Osteoblast (primary cell): ENCODE data around the gene PNMT. TPM values are rescaled to one million over a fixed set of nuclear protein-coding genes. Genes with fewer than 3 reads are reported as not detected.

Experiments used
- DNase-seq: peaks from one replicate; pipeline ENCODE4 v3.0.0; 2011; ENCODE audit warnings: low spot score, mixed read lengths; ENCODE audit not compliant: insufficient read length; ENCODE audit errors: missing footprints
- H2AFZ ChIP-seq: 2 replicates; pipeline ENCODE4 v1.6.0; 2011; ENCODE audit warnings: mild to moderate bottlenecking, low read length
- H3K27ac ChIP-seq: 2 replicates; pipeline ENCODE4 v1.5.1; 2011; ENCODE audit warnings: mild to moderate bottlenecking, low read depth, low read length, moderate library complexity
- H3K27me3 ChIP-seq: 2 replicates; pipeline ENCODE4 v1.6.0; 2012; ENCODE audit warnings: mild to moderate bottlenecking, control low read depth, inconsistent platforms, low read length, moderate library complexity; ENCODE audit not compliant: insufficient read depth
- H3K36me3 ChIP-seq: 2 replicates; pipeline ENCODE4 v1.5.1; 2011; ENCODE audit warnings: mild to moderate bottlenecking, low read length, control low read depth, moderate library complexity; ENCODE audit not compliant: insufficient read depth
- H3K4me1 ChIP-seq: 2 replicates; pipeline ENCODE4 v1.5.1; 2011; ENCODE audit warnings: mild to moderate bottlenecking, low read length, control low read depth, moderate library complexity; ENCODE audit not compliant: insufficient read depth
- H3K4me2 ChIP-seq: 2 replicates; pipeline ENCODE4 v1.6.0; 2011; ENCODE audit warnings: mild to moderate bottlenecking, low read length; ENCODE audit not compliant: insufficient read depth
- H3K4me3 ChIP-seq: fragments of 200-600 bp; sonication (generic); 3 replicates; pipeline ENCODE4 v1.5.1; 2012; ENCODE audit warnings: mild to moderate bottlenecking, low read length, inconsistent platforms; ENCODE audit not compliant: insufficient read depth
- H3K79me2 ChIP-seq: 2 replicates; pipeline ENCODE4 v1.6.0; 2012; ENCODE audit warnings: mild to moderate bottlenecking, low read length, control low read depth, inconsistent platforms; ENCODE audit not compliant: insufficient read depth
- H3K9me3 ChIP-seq: 2 replicates; pipeline ENCODE4 v1.5.1; 2011; ENCODE audit warnings: low read depth, low read length, control low read depth
- H4K20me1 ChIP-seq: 2 replicates; pipeline ENCODE4 v1.6.0; 2012; ENCODE audit warnings: mild to moderate bottlenecking, low read length, control low read depth; ENCODE audit not compliant: insufficient read depth
- total RNA-seq: library from RNA; depleted of rRNA; stranded (reverse); fragments of >200 nt; gene quantifications from 2 replicates; pipeline ENCODE4 v1.2.3, GENCODE V29; 2012
- TF ChIP-seq, protein P1 (sequence below): IDR thresholded peaks from 2 replicates; pipeline ENCODE4 v1.5.1; 2011; ENCODE audit warnings: mild to moderate bottlenecking, low read depth, low read length, moderate library complexity; ENCODE audit errors: extremely low read depth

The PNMT gene
- total RNA-seq, 1 donor, result not detected

- H3K79me2 ChIP-seq, result no peaks in the 10 kb centered on the region
- TF ChIP-seq, protein P1, sequence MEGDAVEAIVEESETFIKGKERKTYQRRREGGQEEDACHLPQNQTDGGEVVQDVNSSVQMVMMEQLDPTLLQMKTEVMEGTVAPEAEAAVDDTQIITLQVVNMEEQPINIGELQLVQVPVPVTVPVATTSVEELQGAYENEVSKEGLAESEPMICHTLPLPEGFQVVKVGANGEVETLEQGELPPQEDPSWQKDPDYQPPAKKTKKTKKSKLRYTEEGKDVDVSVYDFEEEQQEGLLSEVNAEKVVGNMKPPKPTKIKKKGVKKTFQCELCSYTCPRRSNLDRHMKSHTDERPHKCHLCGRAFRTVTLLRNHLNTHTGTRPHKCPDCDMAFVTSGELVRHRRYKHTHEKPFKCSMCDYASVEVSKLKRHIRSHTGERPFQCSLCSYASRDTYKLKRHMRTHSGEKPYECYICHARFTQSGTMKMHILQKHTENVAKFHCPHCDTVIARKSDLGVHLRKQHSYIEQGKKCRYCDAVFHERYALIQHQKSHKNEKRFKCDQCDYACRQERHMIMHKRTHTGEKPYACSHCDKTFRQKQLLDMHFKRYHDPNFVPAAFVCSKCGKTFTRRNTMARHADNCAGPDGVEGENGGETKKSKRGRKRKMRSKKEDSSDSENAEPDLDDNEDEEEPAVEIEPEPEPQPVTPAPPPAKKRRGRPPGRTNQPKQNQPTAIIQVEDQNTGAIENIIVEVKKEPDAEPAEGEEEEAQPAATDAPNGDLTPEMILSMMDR, result no peak
- H3K9me3 ChIP-seq, result no peaks in the 10 kb centered on the region
- peaks cover 41% of the 10 kb centered on the region for H3K27me3 ChIP-seq
- peaks cover 8% of the 10 kb centered on the region for H4K20me1 ChIP-seq
- no peaks in the 10 kb centered on the region for H3K4me1 ChIP-seq
- no peak overlapping the region for H3K4me2 ChIP-seq
- H3K4me3 ChIP-seq, result no peak overlapping the region
- no peak overlapping the region for H3K27ac ChIP-seq
- H3K36me3 ChIP-seq, result no peaks in the 10 kb centered on the region
- DNase-seq, result peak; percentile 84
- H2AFZ ChIP-seq, result no peak overlapping the region
Observed at GRCh38 chr17:39672522-39673334, 4.5 kb downstream of the PNMT start.

DNA sequence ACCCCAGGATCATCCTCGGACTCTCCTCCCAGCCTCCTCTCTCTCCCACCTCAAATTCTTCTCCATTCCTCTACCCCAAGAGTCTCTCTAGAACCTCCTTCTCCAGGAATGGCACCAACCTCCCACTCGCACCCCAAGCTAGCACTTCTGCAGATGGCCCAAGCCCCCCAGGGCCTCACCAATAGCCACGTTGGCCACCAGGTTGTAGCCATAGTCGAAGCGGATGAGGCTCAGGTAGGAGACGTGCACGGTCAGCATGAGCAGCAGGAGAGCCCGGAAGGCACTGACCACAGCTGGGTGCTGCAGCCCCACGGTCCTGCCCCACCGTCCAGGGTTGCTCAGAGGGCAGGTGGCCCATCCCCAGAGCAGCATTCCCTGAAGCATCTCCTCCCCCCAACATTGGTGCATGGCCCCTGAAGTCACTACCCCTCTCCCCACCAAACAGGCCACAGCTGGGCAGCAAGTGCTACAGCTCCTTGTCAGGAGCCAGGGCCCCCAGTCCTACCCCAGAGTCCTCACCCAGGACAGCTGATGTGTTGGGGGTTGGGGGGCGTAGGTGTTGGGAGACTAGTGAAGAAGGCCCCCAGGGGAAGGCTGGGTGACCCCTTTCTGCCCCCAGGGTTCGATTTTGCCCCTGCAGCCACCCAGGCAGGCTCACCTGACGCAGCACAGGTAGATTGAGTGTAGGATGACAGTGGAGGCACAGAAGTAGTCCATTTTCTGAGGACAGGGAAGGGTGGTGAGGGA is 5.3 kb downstream of the PNMT start:
- Histone ChIP-seq H3K36me3 (no peaks in the 10 kb centered on the region), H3K4me1 (no peaks in the 10 kb centered on the region), H3K4me2 (no peak overlapping the region), H3K79me2 (no peaks in the 10 kb centered on the region), H3K4me3 (no peak overlapping the region), H3K9me3 (no peaks in the 10 kb centered on the region), H2AFZ (no peak overlapping the region), H3K27me3 (peaks cover 36% of the 10 kb centered on the region), H3K27ac (no peak overlapping the region), H4K20me1 (peaks cover 8% of the 10 kb centered on the region)
- TF ChIP-seq, protein P1, result no peak
- no peak for DNase-seq

- peaks cover 8% of the 10 kb centered on the region for H4K20me1 ChIP-seq
- H3K9me3 ChIP-seq, result no peaks in the 10 kb centered on the region
- H2AFZ ChIP-seq, result no peak overlapping the region
- no peaks in the 10 kb centered on the region for H3K36me3 ChIP-seq
- H3K4me1 ChIP-seq, result no peaks in the 10 kb centered on the region
- no peak overlapping the region for H3K4me3 ChIP-seq
- peaks cover 29% of the 10 kb centered on the region for H3K27me3 ChIP-seq
- DNase-seq, result no peak
- H3K79me2 ChIP-seq, result no peaks in the 10 kb centered on the region
- TF ChIP-seq, protein P1, result no peak
- H3K27ac ChIP-seq, result no peak overlapping the region
- H3K4me2 ChIP-seq, result no peak overlapping the region
Observed at GRCh38 chr17:39674179-39674578, 5.9 kb downstream of the PNMT start.
